HL-60 (cell line): ENCODE measurements around the gene HOXC5.

Source experiments
- CTCF ChIP-seq: IDR thresholded peaks from one replicate; pipeline ENCODE4 v1.5.1; 2011; ENCODE audit warnings: low read length, control low read depth, inconsistent platforms; ENCODE audit not compliant: insufficient read depth
- GABPA ChIP-seq: IDR thresholded peaks from 2 replicates; pipeline ENCODE4 v1.6.1; 2012; ENCODE audit warnings: low read depth
- POLR2AphosphoS5 ChIP-seq: IDR thresholded peaks from 2 replicates; pipeline ENCODE4 v1.6.1; 2012; ENCODE audit warnings: low read depth
- REST ChIP-seq: IDR thresholded peaks from 2 replicates; pipeline ENCODE4 v1.6.1; 2012; ENCODE audit warnings: low read depth; ENCODE audit not compliant: insufficient replicate concordance
- SPI1 ChIP-seq: IDR thresholded peaks from 2 replicates; pipeline ENCODE4 v1.6.1; 2012; ENCODE audit warnings: low read depth, mild to moderate bottlenecking, borderline replicate concordance

- TF ChIP-seq CTCF (no peak), POLR2AphosphoS5 (no peak), GABPA (no peak), REST (no peak), SPI1 (no peak)
Observed at GRCh38 chr12:54016051-54016450, 16.8 kb upstream of the HOXC5 start.
